Right ventricle myocardium superior (tissue), 1 donor: ENCODE data around the gene HSDL2. TPM values are rescaled to one million over a fixed set of nuclear protein-coding genes. Genes with fewer than 3 reads are reported as not detected.

Experiments
- ATAC-seq: fragments of 200-7000 bp; cut with Tn5 transposase; one replicate; pipeline ENCODE4 v1.9.1; 2020; ENCODE audit warnings: mild to moderate bottlenecking; ENCODE audit not compliant: poor library complexity
- DNase-seq: peaks from one replicate; pipeline ENCODE4 v3.0.0-alpha.2; 2020
- intact Hi-C: fragments of 100-400 bp; cut with DNase I; formaldehyde crosslinking; loops from one replicate; pipeline ENCODE4 v1.11.2; 2022
- total RNA-seq: library from RNA; stranded (reverse); fragmentation: NEBNext Ultra II Directional; extraction: Animal tissue kit (Norgen Biotek cat#: 25700); gene quantifications from one replicate; pipeline ENCODE4 v1.2.1, GENCODE V29; 2021
- donor health status: DM: no; HTN: yes; CAD: no; lungs with severe emphysema.

Gene HSDL2
- total RNA-seq, 1 donor from 2014 or later, result 292 TPM

DNA sequence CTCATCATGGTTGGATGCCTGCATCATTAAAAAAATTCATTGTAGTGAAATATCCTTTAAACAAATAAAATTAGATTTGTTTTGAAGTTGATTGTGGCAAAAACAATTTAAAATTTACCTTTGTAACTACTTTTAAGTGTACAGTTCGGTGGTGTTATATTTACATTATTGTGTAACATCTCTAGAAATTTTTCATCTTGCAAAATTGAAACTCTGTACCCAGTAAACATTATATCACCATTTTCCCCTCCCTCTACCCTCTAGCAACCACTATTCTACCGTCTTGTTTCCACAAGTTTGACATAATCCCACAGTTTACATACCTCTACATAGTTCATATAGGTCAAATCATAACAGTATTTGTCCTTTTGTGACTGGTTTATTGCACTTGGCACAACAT lies 104.7 kb downstream of the HSDL2 start:
- ATAC-seq, result no peak

DNA sequence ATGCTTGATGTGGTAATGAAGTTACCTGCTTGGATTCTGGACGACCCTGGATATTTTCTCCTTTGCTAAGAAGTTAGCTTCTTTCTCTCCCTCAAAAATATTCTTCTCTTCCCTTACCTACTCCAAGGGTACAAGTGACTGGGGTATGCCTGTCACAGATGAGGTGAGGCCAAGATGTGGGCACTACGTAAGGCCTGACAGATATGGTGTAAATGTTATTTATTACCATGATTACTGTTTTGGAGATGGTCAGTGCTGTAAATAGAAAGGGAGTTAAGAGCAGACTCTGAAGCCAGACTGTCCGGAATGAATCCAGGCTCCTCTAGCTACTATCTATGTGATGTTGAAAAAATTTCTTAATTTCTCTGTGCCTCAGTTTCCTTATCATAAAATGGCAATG lies 105.7 kb downstream of the HSDL2 start:
- ATAC-seq, result no peak
- intact Hi-C loops, result no loop called here

More for the DNA sequence above, 104.7 kb downstream of the HSDL2 start:
- no peak for DNase-seq
- intact Hi-C loops, result no loop called here

DNA sequence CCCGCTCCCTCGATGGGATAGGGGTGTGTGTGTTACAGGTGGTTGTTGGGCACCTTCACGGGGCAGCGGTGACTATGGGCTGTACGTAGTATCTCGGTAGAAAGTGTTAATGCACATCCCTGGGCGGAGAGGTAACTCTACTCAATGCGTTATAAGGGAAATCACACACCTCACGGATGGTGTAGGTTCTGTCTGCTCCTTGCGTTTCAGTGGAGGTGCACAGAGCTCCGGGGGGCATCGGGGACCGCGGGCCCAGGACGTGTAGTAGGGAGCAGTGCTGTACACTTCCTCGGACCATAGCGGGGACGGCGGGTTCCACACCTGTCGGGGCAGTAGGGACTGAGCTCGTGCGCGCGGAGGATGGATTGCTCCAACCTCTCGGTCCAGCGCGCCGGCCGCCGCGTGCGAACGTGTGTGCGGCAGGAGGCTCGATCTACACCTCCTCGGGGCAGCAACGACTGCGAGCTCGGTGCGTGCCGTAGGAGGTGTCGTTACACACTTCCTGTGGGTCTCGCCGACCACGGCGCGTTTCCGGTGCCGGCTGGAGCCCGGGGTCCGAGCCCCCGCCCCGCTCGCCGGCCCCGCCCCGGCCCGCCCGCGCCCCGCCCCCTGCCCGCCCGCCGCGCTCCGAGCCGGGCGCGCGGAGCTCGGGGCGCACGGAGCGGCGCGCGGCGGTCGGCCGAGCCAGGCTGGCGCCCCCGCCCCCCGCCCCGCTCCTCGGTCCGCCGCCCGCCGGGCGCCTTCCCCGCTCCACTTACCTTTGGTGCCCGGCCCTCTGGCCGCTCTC lies 106.5 kb downstream of the HSDL2 start, which contains the start of gene KIAA1958:
Gene KIAA1958, plus strand, starts transcription at position 607 of the 787 bp plus-strand sequence. CDS start 87,254 bp downstream, outside the sequence.
- intact Hi-C loops, result no loop called here
- ATAC-seq, result peak; percentile 89

More for the DNA sequence above, 105.7 kb downstream of the HSDL2 start:
- DNase-seq, result no peak

GRCh38 chr9:112487008-112487798 lies 107.3 kb downstream of the HSDL2 start:
- intact Hi-C loops, result no loop called here
- peak; percentile 49 for ATAC-seq
- peak; percentile 70 for DNase-seq

More for the DNA sequence above, 106.5 kb downstream of the HSDL2 start, which contains the start of gene KIAA1958:
- DNase-seq, result peak; percentile 89

DNA sequence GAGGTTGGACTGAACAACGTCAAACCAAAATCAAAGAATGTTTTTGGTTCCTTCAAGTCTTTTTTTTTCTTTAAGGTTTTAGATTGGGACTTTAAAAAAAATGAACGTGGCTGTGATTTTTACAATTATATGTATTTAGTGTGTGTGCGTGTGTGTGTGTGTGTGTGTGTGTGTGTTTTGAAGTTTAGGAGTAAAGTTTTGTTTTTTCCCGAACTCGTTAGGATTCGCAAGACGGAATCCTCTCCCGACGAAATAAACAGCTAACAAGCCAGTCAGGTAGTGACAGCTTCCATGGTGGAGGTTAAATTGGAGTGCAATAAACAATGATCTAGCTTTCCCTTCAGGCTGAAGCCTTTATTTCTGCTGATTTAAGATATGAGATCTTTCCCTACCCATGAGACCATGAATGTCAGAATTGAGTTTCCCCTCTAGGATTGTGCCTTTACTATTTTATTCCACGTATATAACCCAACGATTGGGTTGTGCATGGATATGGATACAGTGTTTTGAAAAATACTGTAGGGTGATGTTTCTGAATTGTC lies 108.0 kb downstream of the HSDL2 start:
- DNase-seq, result no peak
- ATAC-seq, result no peak
- intact Hi-C loops, result no loop called here

- DNase-seq (no peak), ATAC-seq (no peak)
- intact Hi-C loops, result no loop called here
These were observed 109.2 kb downstream of the HSDL2 start for GRCh38 chr9:112489039-112489546.

- ATAC-seq (no peak), DNase-seq (no peak)
- intact Hi-C loops, result no loop called here
These were observed 110.2 kb downstream of the HSDL2 start for GRCh38 chr9:112489876-112490666.

- ATAC-seq (no peak), DNase-seq (no peak)
- intact Hi-C loops, result no loop called here
These were observed 113.7 kb downstream of the HSDL2 start for GRCh38 chr9:112493393-112494137.

GRCh38 chr9:112494153-112494552 lies 114.2 kb downstream of the HSDL2 start:
- DNase-seq, result no peak
- intact Hi-C loops, result no loop called here
- ATAC-seq, result no peak

GRCh38 chr9:112495614-112496013 lies 115.7 kb downstream of the HSDL2 start:
- intact Hi-C loops, result no loop called here
- DNase-seq (no peak), ATAC-seq (no peak)

DNA sequence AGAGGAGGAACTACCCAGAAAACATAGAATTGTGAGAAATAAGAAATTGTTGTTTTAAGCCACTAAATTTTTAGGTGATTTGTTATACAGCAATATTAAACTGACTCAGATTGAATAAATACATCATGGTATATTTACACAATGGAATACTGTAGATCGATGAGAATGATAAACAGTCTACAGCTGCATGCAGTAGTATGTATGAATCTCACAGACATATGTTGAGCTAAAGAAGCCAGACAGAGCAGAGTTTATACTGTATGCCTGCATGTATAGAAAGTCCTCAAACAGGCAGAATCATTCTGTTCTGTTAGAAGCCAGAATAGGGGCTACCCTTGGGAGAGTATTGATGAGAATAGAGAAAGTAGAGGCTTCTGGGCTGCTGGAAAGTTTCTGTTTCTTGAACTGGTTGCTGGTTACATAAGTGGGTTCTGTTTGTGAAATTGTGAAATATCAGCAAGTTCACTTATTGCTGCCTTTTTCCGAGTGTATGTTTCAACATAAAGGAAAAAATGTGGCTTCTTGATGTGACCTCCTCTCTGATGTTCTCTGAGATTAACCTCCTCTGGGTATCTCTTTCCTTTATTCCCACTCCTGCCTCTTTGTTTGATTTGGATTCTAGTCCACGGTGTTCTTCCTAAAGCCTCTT lies 116.3 kb downstream of the HSDL2 start:
- no peak for ATAC-seq
- intact Hi-C loops, result no loop called here
- no peak for DNase-seq

DNA sequence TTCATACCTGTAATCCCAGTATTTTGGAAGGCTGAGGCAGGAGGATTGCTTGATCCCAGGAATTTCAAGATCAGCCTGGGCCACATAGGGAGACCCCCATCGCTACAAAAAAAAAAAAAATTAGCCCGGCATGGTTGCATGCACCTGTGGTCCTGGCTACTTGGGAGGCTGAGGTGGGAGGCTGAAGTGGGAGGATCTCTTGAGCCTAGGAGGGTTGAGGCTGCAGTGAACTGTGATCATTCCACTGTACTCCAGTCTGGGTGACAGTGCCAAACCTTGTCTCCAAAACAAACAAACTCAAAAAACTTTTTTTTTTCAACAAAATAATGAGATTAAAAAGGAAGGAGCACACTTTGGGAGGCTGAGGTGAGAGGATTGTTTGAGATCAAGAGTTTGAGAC lies 120.9 kb downstream of the HSDL2 start:
- no peak for DNase-seq
- intact Hi-C loops, result no loop called here

GRCh38 chr9:112501287-112501686 lies 121.4 kb downstream of the HSDL2 start:
- intact Hi-C loops, result no loop called here
- no peak for DNase-seq

More for the DNA sequence above, 120.9 kb downstream of the HSDL2 start:
- ATAC-seq, result no peak

GRCh38 chr9:112502175-112502946 lies 122.5 kb downstream of the HSDL2 start:
- intact Hi-C loops, result no loop called here
- DNase-seq (no peak), ATAC-seq (no peak)

More at GRCh38 chr9:112501287-112501686, 121.4 kb downstream of the HSDL2 start:
- ATAC-seq, result no peak

DNA sequence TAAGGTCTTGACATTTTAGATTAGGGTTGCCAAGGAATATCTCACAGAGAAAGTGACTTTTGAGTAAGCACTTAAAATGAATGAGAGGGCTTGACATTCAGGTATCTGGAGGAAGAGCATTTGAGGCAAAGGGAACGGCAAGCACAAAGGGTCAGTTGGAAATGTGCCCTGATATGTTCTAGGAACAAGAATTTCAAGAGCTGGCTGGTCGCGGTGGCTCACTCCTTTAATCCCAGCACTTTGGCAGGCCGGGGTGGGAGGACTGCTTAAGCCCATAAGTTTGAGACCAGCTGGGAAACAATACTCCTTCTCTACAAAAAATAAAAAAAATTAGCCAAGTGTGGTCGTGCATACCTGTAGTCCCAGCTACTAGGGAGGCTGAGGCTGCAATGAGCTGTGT lies 123.3 kb downstream of the HSDL2 start:
- DNase-seq (peak; percentile 48), ATAC-seq (peak; percentile 79)
- intact Hi-C loops, result no loop called here

- intact Hi-C loops, result no loop called here
- DNase-seq (no peak), ATAC-seq (no peak)
These were observed 125.2 kb downstream of the HSDL2 start for GRCh38 chr9:112505086-112505485.

- DNase-seq (no peak), ATAC-seq (no peak)
- intact Hi-C loops, result no loop called here
These were observed 125.7 kb downstream of the HSDL2 start for GRCh38 chr9:112505607-112506006.
